ENCODE data around the gene EPC1. TPM values are rescaled to one million over a fixed set of nuclear protein-coding genes. Genes with fewer than 3 reads are reported as not detected.
"Not testable (repeated sequence)": the region's sequence is repeated elsewhere in the genome, so short reads cannot be mapped to it uniquely, and the experiment has no call there.

Gene EPC1
- total RNA-seq, 1 donor from 2014 or later, result 42.4 TPM

DNA sequence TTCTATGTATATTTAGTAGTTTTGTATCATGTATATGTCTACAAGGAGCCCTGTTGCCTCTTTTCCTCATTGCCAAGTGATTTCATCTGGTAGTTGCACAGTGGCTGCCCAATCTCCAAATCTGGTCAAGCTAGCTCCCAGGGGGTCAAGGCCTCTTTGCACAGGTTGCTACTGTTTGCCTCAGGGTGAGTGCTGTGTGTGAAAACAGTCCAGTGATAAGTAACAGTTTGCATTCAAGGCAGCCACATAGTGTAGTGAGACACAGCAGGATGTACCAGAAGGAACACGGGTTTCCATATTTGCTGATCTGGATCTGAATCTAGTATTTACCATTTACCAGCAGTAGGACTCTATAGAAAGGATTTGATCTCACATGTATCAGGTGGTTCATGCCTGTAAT is 13.3 kb upstream of the EPC1 start:
- no peak for TF ChIP-seq CTCF (conservative IDR thresholded peaks at IDR 0.05)
- Mint-ChIP-seq H3K36me3 (peaks cover 31% of the 10 kb centered on the region), H3K27me3 (no peaks in the 10 kb centered on the region), H3K9me3 (peaks cover 4% of the 10 kb centered on the region), H3K4me3 (no peak overlapping the region), H3K27ac (no peak overlapping the region), H3K4me1 (ENCODE audit: unreplicated experiment) (no peaks in the 10 kb centered on the region)
- DNase-seq (ENCODE audit: extremely low spot score, unreplicated experiment), result no peak

GRCh38 chr10:32357056-32357735 is 10.2 kb upstream of the EPC1 start:
- Mint-ChIP-seq H3K27ac (no peak overlapping the region), H3K9me3 (peaks cover 9% of the 10 kb centered on the region), H3K27me3 (no peaks in the 10 kb centered on the region), H3K36me3 (peaks cover 37% of the 10 kb centered on the region), H3K4me1 (ENCODE audit: unreplicated experiment) (peaks cover 10% of the 10 kb centered on the region), H3K4me3 (no peak overlapping the region)
- no peak for DNase-seq (ENCODE audit: extremely low spot score, unreplicated experiment)
- no peak for TF ChIP-seq CTCF (conservative IDR thresholded peaks at IDR 0.05)

GRCh38 chr10:32354690-32355089 is 7.7 kb upstream of the EPC1 start:
- H3K27ac Mint-ChIP-seq; H3K27me3 Mint-ChIP-seq; H3K4me3 Mint-ChIP-seq; H3K9me3 Mint-ChIP-seq; DNase-seq (ENCODE audit: extremely low spot score, unreplicated experiment): not testable (repeated sequence)
- Mint-ChIP-seq H3K4me1 (ENCODE audit: unreplicated experiment) (peaks cover 23% of the 10 kb centered on the region), H3K36me3 (peaks cover 30% of the 10 kb centered on the region)

- Mint-ChIP-seq H3K27ac (peak overlapping the region; percentile 14), H3K36me3 (peaks cover 19% of the 10 kb centered on the region), H3K9me3 (peaks cover 5% of the 10 kb centered on the region), H3K4me1 (ENCODE audit: unreplicated experiment) (peaks cover 38% of the 10 kb centered on the region), H3K27me3 (no peaks in the 10 kb centered on the region), H3K4me3 (peak overlapping the region; percentile 47)
- no peak for DNase-seq (ENCODE audit: extremely low spot score, unreplicated experiment)
- TF ChIP-seq CTCF (conservative IDR thresholded peaks at IDR 0.05), result no peak
Observed at GRCh38 chr10:32350811-32351350, 3.9 kb upstream of the EPC1 start.

DNA sequence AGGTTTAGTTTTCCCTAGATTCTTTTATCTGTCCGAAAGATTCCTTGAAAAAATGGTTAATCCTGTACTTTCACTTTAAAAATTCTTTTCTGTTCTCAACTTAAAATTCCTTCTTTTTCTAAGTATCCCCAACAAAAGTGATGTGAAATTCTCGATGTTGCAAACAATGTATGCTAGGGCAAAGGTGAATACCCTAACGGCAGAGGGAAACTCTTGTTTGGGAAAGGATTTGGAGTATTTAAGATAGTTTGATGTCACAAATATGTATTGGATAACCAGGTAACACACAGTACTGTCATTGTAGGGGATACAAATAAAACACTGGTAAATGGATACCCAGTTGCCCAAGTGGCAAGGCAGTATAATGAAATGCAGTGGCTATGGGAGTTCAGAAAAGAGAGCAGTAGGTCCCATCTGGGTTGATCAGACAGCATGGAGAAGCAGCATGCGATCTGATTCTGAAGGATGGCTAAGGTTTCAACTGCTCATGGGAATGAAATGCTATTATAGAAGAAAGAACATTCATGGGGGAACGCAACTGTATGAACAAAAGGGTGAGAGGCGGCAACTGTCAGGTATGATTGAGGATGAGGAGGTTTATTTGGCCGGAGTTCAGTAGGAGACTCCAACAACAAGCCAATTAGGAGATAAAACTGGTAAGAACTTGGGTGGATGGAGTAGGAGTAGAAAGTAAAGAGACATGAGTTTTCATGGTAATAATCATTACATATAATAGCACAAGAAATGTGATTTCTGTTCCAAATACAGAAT is 3.2 kb upstream of the EPC1 start:
- no peak for TF ChIP-seq CTCF (conservative IDR thresholded peaks at IDR 0.05)
- Mint-ChIP-seq H3K36me3 (peaks cover 16% of the 10 kb centered on the region), H3K27ac (peak overlapping the region; percentile 22), H3K9me3 (peaks cover 5% of the 10 kb centered on the region), H3K4me1 (ENCODE audit: unreplicated experiment) (peaks cover 38% of the 10 kb centered on the region), H3K4me3 (no peak overlapping the region), H3K27me3 (no peaks in the 10 kb centered on the region)
- no peak for DNase-seq (ENCODE audit: extremely low spot score, unreplicated experiment)

DNA sequence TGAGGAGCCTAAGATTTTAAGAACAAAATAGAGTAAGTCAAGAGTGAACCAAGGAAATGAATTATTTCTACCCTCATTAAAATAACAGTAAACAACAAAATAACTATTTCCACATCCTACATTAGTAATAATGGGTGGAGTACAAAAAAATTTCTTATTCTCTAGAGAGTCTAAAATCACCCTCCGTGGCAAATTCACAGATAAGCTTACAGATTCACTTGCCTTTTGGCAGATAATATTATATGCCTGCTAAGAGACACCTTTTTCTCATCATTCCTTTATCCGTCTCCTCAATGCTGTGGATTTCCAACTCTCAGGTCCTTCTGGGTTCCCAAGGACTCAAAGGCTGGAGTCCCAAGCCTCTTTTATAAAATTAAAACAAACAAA is 2.2 kb upstream of the EPC1 start:
- Mint-ChIP-seq H3K9me3 (peaks cover 5% of the 10 kb centered on the region), H3K36me3 (peaks cover 13% of the 10 kb centered on the region), H3K4me3 (no peak overlapping the region), H3K4me1 (ENCODE audit: unreplicated experiment) (peaks cover 40% of the 10 kb centered on the region), H3K27me3 (no peaks in the 10 kb centered on the region), H3K27ac (peak overlapping the region; percentile 99)
- no peak for TF ChIP-seq CTCF (conservative IDR thresholded peaks at IDR 0.05)
- no peak for DNase-seq (ENCODE audit: extremely low spot score, unreplicated experiment)
